Adrenal gland (tissue), 5 donors: Measurements from ENCODE around the gene UGT1A9.

ENCODE experiments used
- POLR2A ChIP-seq, 2 donors: fragments of 450-650 bp; IDR thresholded peaks; one replicate each; pipeline ENCODE4 v1.6.1; 2017; ENCODE audit warnings: antibody characterized with exemption in 2 of 2, mild to moderate bottlenecking in 2 of 2, moderate library complexity in 1 of 2
- TF ChIP-seq, protein P1 (sequence below), 6 experiments: fragments of 450-650 bp in 4 of 6; fragments of 200-600 bp in 2 of 6; sonication (generic) in 1 of 6; IDR thresholded peaks; 1 replicate in 5 of 6; 2 replicates in 1 of 6; pipeline versions ENCODE4 v1.5.1 to v1.8.0; 2016 to 2021; ENCODE audit warnings: antibody characterized with exemption in 6 of 6, mild to moderate bottlenecking in 2 of 6, moderate library complexity in 1 of 6
- donor health status: DM: no; HTN: no; CAD: no.

DNA sequence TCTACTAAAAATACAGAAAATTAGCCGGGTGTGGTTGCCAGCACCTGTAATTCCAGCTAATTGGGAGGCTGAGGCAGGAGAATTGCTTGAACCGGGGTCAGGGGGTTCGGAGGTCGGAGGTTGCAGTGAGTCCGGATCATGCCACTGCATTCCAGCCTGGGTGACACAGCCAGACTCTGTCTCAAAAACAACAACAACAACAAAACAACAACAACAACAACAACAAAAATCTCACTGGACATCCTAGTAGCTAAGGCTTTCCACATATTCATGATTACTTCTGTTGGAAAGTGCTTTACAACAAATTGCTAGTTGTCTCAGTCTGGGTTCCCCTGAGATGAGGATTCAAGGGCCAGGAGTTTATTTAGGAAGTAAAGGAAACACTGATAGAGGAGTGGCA, 102.2 kb downstream of the UGT1A9 start:
- TF ChIP-seq, protein P1, sequence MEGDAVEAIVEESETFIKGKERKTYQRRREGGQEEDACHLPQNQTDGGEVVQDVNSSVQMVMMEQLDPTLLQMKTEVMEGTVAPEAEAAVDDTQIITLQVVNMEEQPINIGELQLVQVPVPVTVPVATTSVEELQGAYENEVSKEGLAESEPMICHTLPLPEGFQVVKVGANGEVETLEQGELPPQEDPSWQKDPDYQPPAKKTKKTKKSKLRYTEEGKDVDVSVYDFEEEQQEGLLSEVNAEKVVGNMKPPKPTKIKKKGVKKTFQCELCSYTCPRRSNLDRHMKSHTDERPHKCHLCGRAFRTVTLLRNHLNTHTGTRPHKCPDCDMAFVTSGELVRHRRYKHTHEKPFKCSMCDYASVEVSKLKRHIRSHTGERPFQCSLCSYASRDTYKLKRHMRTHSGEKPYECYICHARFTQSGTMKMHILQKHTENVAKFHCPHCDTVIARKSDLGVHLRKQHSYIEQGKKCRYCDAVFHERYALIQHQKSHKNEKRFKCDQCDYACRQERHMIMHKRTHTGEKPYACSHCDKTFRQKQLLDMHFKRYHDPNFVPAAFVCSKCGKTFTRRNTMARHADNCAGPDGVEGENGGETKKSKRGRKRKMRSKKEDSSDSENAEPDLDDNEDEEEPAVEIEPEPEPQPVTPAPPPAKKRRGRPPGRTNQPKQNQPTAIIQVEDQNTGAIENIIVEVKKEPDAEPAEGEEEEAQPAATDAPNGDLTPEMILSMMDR (IDR thresholded peaks at IDR 0.05), result no peak
- no peak for TF ChIP-seq POLR2A (IDR thresholded peaks at IDR 0.05)
